Right atrium auricular region (tissue), 2 donors: ENCODE measurements around the gene SLAMF6. TPM values are rescaled to one million over a fixed set of nuclear protein-coding genes. Genes with fewer than 3 reads are reported as not detected.
"Not testable (repeated sequence)": the region's sequence is repeated elsewhere in the genome, so short reads cannot be mapped to it uniquely, and the experiment has no call there.

ENCODE experiments used
- DNase-seq: peaks from one replicate; pipeline ENCODE4 v3.0.0-alpha.2; 2019; ENCODE audit warnings: low spot score
- H3K27ac ChIP-seq, 2 donors: fragments of 200-600 bp; sonication (generic); 1 replicate in 1 of 2; 2 replicates in 1 of 2; pipeline ENCODE4 v1.5.1; 2016 to 2019
- H3K27me3 ChIP-seq, 2 donors: fragments of 200-600 bp; sonication (generic); one replicate each; pipeline versions ENCODE4 v1.5.1 to v1.6.0; 2017 to 2019
- H3K36me3 ChIP-seq: fragments of 200-600 bp; sonication (generic); one replicate; pipeline ENCODE4 v1.5.1; 2016
- H3K4me1 ChIP-seq, 2 donors: fragments of 200-600 bp; sonication (generic); one replicate each; pipeline versions ENCODE4 v1.5.1 to v1.6.0; 2017 to 2019
- H3K4me3 ChIP-seq, 2 donors: fragments of 200-600 bp; sonication (generic); 1 replicate in 1 of 2; 2 replicates in 1 of 2; pipeline ENCODE4 v1.5.1; 2017 to 2019; ENCODE audit warnings: mild to moderate bottlenecking in 1 of 2, moderate library complexity in 1 of 2
- H3K9me3 ChIP-seq, 2 donors: fragments of 200-600 bp; sonication (generic); one replicate each; pipeline ENCODE4 v1.5.1; 2019
- total RNA-seq, 2 donors: library from RNA; depleted of rRNA; stranded (reverse); fragments of >200 nt; gene quantifications; one replicate each; pipeline ENCODE4 v1.1.0, GENCODE V29; 2016
- TF ChIP-seq, protein P1 (sequence below), 2 donors: fragments of 200-600 bp; sonication (generic); IDR thresholded peaks; one replicate each; pipeline ENCODE4 v1.5.1; 2019; ENCODE audit warnings: antibody characterized with exemption in 2 of 2

Gene SLAMF6
- total RNA-seq, 2 donors from 2014 or later = 0.19 to 1.3 TPM

- no peak for DNase-seq
- no peaks in the 10 kb centered on the region for H3K36me3 ChIP-seq
- no peaks in the 10 kb centered on the region for H3K4me1 ChIP-seq
- no peaks in the 10 kb centered on the region for H3K27me3 ChIP-seq
- no peak overlapping the region for H3K27ac ChIP-seq
- TF ChIP-seq, protein P1, sequence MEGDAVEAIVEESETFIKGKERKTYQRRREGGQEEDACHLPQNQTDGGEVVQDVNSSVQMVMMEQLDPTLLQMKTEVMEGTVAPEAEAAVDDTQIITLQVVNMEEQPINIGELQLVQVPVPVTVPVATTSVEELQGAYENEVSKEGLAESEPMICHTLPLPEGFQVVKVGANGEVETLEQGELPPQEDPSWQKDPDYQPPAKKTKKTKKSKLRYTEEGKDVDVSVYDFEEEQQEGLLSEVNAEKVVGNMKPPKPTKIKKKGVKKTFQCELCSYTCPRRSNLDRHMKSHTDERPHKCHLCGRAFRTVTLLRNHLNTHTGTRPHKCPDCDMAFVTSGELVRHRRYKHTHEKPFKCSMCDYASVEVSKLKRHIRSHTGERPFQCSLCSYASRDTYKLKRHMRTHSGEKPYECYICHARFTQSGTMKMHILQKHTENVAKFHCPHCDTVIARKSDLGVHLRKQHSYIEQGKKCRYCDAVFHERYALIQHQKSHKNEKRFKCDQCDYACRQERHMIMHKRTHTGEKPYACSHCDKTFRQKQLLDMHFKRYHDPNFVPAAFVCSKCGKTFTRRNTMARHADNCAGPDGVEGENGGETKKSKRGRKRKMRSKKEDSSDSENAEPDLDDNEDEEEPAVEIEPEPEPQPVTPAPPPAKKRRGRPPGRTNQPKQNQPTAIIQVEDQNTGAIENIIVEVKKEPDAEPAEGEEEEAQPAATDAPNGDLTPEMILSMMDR (IDR thresholded peaks at IDR 0.05) = no peak
- no peak overlapping the region for H3K4me3 ChIP-seq
- H3K9me3 ChIP-seq = no peaks in the 10 kb centered on the region
Measured at GRCh38 chr1:160483505-160484185, 39.4 kb downstream of the SLAMF6 start.

DNA sequence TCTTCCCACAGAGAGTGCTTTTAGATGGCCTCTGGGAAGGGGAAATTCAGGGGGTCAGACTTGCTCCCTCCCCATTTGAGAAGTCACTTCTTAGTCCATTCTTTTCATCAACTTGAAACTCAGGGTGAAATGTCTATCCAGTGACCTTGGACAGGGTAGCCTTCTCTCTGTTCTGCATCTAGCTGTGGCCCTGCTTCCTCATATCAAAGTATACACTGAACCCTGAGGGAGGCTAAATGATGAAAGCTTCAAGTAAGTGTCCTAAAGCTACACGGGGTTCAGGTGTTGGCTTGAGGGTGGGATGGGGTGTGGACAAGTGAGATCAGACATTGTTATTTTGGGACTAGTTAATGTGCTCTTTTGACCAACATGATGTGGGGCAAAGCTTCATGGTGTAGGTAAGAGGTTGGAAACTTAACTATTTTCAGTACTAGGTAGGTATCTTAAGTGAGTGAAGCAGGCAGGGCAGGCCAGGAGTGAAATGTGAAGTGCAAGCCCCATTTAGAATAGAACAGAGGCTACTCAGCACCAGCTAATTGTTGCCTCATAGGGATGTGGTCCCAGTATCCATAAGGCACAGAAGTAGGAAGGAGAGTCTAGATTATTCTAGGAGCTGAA lies 41.0 kb downstream of the SLAMF6 start:
- TF ChIP-seq, protein P1 (IDR thresholded peaks at IDR 0.05) = no peak
- Histone ChIP-seq H3K27ac (no peak overlapping the region), H3K27me3 (no peaks in the 10 kb centered on the region), H3K36me3 (no peaks in the 10 kb centered on the region), H3K4me3 (no peak overlapping the region), H3K4me1 (no peaks in the 10 kb centered on the region), H3K9me3 (no peaks in the 10 kb centered on the region)
- no peak for DNase-seq

GRCh38 chr1:160480781-160481180 lies 42.3 kb downstream of the SLAMF6 start:
- DNase-seq, H3K4me3 ChIP-seq, H3K4me1 ChIP-seq, H3K27ac ChIP-seq, H3K9me3 ChIP-seq, H3K27me3 ChIP-seq, H3K36me3 ChIP-seq: not testable (repeated sequence)

- not testable (repeated sequence) for H3K27me3 ChIP-seq, H3K36me3 ChIP-seq, H3K4me3 ChIP-seq, DNase-seq, H3K27ac ChIP-seq, H3K9me3 ChIP-seq, H3K4me1 ChIP-seq
Measured at GRCh38 chr1:160479091-160479490, 44.0 kb downstream of the SLAMF6 start.

GRCh38 chr1:160474392-160475242 lies 48.4 kb downstream of the SLAMF6 start:
- DNase-seq = no peak
- Histone ChIP-seq H3K9me3 (no peaks in the 10 kb centered on the region), H3K4me3 (no peak overlapping the region), H3K27me3 (no peaks in the 10 kb centered on the region), H3K36me3 (no peaks in the 10 kb centered on the region), H3K4me1 (no peaks in the 10 kb centered on the region), H3K27ac (no peak overlapping the region)
- TF ChIP-seq, protein P1 (IDR thresholded peaks at IDR 0.05) = no peak

GRCh38 chr1:160472112-160472511 lies 50.9 kb downstream of the SLAMF6 start:
- Histone ChIP-seq H3K9me3 (no peaks in the 10 kb centered on the region), H3K27ac (no peak overlapping the region), H3K4me3 (no peak overlapping the region), H3K36me3 (no peaks in the 10 kb centered on the region), H3K27me3 (no peaks in the 10 kb centered on the region), H3K4me1 (no peaks in the 10 kb centered on the region)
- no peak for DNase-seq
- TF ChIP-seq, protein P1 (IDR thresholded peaks at IDR 0.05) = no peak
